ENCODE measurements around the gene PLPPR1.

- no peak for TF ChIP-seq CTCF (IDR thresholded peaks at IDR 0.05)
- no peak for TF ChIP-seq POLR2A (IDR thresholded peaks at IDR 0.05)
Observed at GRCh38 chr9:101148344-101148743, 119.8 kb downstream of the PLPPR1 start.
